Neural cell (in vitro differentiated cells): ENCODE data around the gene MST1. TPM values are rescaled to one million over a fixed set of nuclear protein-coding genes. Genes with fewer than 3 reads are reported as not detected.
"Not testable (repeated sequence)": the region's sequence is repeated elsewhere in the genome, so short reads cannot be mapped to it uniquely, and the experiment has no call there.

Source experiments
- H2AFZ ChIP-seq: fragments of 200-600, 300-800 bp; sonication (generic), shearing (Covaris generic); 2 replicates; pipeline ENCODE4 v1.6.0; 2014; ENCODE audit warnings: low read depth, mild to moderate bottlenecking, antibody characterized with exemption, low read length, moderate library complexity
- H3F3A ChIP-seq: fragments of 200-600 bp; shearing (Covaris generic); 2 replicates; pipeline ENCODE4 v1.6.1; 2016; ENCODE audit warnings: mild to moderate bottlenecking, moderate library complexity, mixed read lengths, antibody characterized with exemption, low read length; ENCODE audit not compliant: insufficient read depth, poor library complexity, severe bottlenecking
- H3K27ac ChIP-seq: fragments of 200-600, 300-800 bp; sonication (generic), shearing (Covaris generic); 2 replicates; pipeline ENCODE4 v1.5.1; 2014; ENCODE audit warnings: mild to moderate bottlenecking, low read length, moderate library complexity
- H3K27me3 ChIP-seq: fragments of 300-800, 200-600 bp; sonication (generic), shearing (Covaris generic); 2 replicates; pipeline ENCODE4 v1.6.0; 2014; ENCODE audit warnings: mild to moderate bottlenecking, low read depth, low read length, moderate library complexity; ENCODE audit not compliant: insufficient read depth
- H3K36me3 ChIP-seq: fragments of 300-800, 200-600 bp; sonication (generic), shearing (Covaris generic); 2 replicates; pipeline ENCODE4 v1.5.1; 2014; ENCODE audit warnings: mild to moderate bottlenecking, antibody characterized with exemption, low read length, moderate library complexity; ENCODE audit not compliant: insufficient read depth
- H3K4me2 ChIP-seq: fragments of 300-800, 200-600 bp; sonication (generic), shearing (Covaris generic); 2 replicates; pipeline ENCODE4 v1.6.0; 2014; ENCODE audit warnings: mild to moderate bottlenecking, low read length
- H3K4me3 ChIP-seq: fragments of 300-800, 200-600 bp; sonication (generic), shearing (Covaris generic); 2 replicates; pipeline ENCODE4 v1.5.1; 2014; ENCODE audit warnings: mild to moderate bottlenecking, low read length, moderate library complexity
- H3K79me2 ChIP-seq: fragments of 200-600 bp; shearing (Covaris generic); replicated peaks from 2 replicates; pipeline ENCODE4 v1.6.0; 2014; ENCODE audit warnings: mild to moderate bottlenecking, low read length, moderate library complexity; ENCODE audit not compliant: insufficient read depth
- H3K9ac ChIP-seq: fragments of 300-800, 200-600 bp; sonication (generic), shearing (Covaris generic); 2 replicates; pipeline ENCODE4 v1.6.1; 2016; ENCODE audit warnings: mild to moderate bottlenecking, low read length, mixed read lengths
- H3K9me2 ChIP-seq: fragments of 200-600 bp; shearing (Covaris generic); 2 replicates; pipeline ENCODE4 v1.6.1; 2016; ENCODE audit warnings: mild to moderate bottlenecking, low read length, mixed read lengths; ENCODE audit not compliant: insufficient read depth
- H3K9me3 ChIP-seq: fragments of 200-600, 300-800 bp; sonication (generic), shearing (Covaris generic); 2 replicates; pipeline ENCODE4 v1.6.1; 2016; ENCODE audit warnings: mild to moderate bottlenecking, mixed run types, low read length, moderate library complexity, mixed read lengths
- H4K20me1 ChIP-seq: fragments of 200-600 bp; shearing (Covaris generic); 2 replicates; pipeline ENCODE4 v1.6.1; 2016; ENCODE audit warnings: mild to moderate bottlenecking, mixed run types; ENCODE audit not compliant: insufficient read depth
- polyA plus RNA-seq: library from polyadenylated mRNA; depleted of rRNA; stranded (reverse); fragments of >200 nt; gene quantifications from 2 replicates; pipeline ENCODE4 v1.2.3, GENCODE V29; 2014

The MST1 gene
- polyA plus RNA-seq, 1 donor from 2014 or later: 64.0 TPM

DNA sequence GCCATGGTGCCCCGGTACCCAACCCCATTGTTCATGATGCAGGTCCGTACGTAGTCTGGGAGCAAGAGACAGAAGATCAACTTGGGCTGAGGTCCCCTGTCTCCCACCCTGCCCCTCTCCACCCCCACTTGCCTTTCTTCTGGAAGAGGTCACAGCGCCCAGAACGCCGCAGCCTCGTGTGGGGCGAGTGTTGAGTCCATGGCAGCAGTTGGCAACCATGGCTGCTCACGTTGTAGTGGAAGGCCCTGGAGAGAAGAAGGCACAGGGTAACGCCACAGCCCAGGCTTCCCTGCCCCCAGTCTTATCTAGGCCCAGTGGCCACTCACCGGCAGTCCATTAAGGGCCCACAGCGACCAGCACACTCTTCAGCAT is 1.9 kb downstream of the MST1 start:
- not testable (repeated sequence) for H3K4me3 ChIP-seq, H3K9ac ChIP-seq, H4K20me1 ChIP-seq

DNA sequence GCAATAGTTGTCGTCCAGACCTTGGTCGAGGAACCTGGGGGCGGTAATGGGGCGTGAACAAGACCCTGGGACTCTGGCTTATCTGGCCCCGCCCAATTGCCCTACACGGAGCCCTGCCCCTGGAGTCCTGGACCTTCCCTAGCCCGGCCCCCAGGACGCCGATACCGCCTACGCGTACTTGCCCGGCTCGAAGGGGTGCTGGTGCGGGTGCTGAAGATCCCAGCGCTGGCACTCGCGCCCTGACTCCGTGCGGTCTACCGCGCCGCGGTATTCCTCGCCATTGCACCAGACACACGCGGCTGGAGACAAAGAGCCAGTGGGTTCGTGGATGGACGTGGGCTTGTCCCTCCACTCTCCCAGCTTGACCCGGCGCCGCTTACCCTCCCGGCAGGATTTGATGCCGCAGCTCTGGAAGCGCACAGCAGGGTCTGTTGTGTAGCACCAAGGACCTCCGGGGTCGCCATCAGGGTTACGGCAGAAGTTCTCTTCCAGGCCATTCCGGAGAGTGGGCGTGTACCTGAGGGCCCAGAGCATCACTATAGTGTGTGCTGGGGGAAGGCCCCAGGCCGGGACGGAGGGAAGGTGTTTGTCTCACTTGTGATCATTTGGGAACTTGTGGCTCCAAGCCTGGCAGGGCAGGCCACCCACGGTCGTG is 2.4 kb downstream of the MST1 start:
- H3K9me2 ChIP-seq, H3F3A ChIP-seq, H3K4me3 ChIP-seq, H3K36me3 ChIP-seq, H3K27me3 ChIP-seq, H3K4me2 ChIP-seq, H4K20me1 ChIP-seq, H3K27ac ChIP-seq, H3K9me3 ChIP-seq, H2AFZ ChIP-seq, H3K79me2 ChIP-seq, H3K9ac ChIP-seq: not testable (repeated sequence)

More for the DNA sequence above, 1.9 kb downstream of the MST1 start:
- H2AFZ ChIP-seq, H3K9me3 ChIP-seq, H3K27ac ChIP-seq, H3K9me2 ChIP-seq, H3F3A ChIP-seq, H3K79me2 ChIP-seq, H3K36me3 ChIP-seq, H3K4me2 ChIP-seq, H3K27me3 ChIP-seq: not testable (repeated sequence)

DNA sequence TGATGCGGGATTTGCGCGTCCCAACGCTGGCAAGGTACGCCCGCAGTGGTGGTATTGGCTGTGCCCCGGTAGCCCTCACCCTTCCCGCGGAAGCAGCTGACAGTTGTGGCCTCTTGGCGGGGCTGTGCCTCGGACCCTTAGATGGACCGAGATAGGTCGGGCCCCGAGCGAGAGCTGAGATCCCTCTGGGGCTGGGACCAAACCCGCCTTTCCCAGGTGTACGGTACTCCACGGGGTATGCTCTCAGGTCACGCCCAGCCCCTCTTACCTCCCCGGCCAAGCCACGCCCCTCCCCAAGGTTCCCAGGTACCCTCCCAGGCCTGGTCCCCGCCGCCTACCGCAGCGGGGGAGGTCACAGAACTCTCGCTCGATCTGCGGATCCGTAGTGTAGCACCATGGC is 2.9 kb downstream of the MST1 start:
- not testable (repeated sequence) for H3K79me2 ChIP-seq, H3K9me3 ChIP-seq, H3K4me2 ChIP-seq, H3F3A ChIP-seq, H4K20me1 ChIP-seq, H3K36me3 ChIP-seq, H3K4me3 ChIP-seq, H3K27ac ChIP-seq, H3K9me2 ChIP-seq, H3K27me3 ChIP-seq, H3K9ac ChIP-seq, H2AFZ ChIP-seq

DNA sequence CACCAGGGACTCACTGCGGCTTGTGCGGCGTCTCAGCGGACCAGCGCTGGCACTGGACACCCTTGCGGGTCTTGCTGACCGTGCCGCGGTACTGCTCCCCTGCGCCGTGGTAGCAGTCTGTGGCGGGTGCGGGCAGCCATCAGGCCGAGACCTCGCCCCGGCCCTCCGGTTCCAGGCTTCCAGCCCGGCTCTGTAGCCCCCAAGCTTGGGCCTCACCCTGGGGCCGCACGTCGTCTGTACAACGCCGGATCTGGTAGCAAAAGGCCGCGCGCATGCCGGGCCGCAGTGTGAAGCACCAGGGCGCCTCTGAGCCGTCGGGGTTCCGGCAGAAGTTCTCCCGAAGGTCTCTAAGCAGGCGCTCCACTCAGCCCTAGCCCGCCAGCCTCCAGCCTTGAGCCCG is 3.4 kb downstream of the MST1 start:
- not testable (repeated sequence) for H4K20me1 ChIP-seq, H3K4me2 ChIP-seq, H3K27me3 ChIP-seq

DNA sequence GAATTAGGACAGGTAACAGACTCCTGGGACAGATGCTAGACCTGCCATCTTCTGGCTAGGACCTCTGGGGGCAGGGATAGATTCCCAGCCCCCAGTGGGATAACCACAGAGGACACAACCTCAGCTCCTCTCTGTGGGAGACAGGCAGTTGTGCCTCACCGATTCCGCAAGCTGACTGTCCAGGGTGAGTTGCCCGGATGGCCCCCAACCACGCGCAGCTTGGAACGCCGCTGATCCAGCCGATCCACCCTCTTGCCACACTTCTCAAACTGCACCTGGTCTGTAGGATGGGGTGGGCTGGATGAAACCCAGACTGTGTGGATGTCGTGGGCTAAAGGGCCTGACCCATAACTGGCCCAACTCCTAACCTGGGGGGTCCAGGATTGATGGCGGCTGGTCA is 4.2 kb downstream of the MST1 start:
- H3K4me2 ChIP-seq, H3K4me3 ChIP-seq, H3K9me3 ChIP-seq, H3K9ac ChIP-seq, H4K20me1 ChIP-seq, H3F3A ChIP-seq, H3K27me3 ChIP-seq, H3K27ac ChIP-seq, H3K9me2 ChIP-seq, H3K79me2 ChIP-seq, H3K36me3 ChIP-seq, H2AFZ ChIP-seq: not testable (repeated sequence)

More for the DNA sequence above, 3.4 kb downstream of the MST1 start:
- H3K9me3 ChIP-seq, H3K79me2 ChIP-seq, H3K27ac ChIP-seq, H3K9me2 ChIP-seq, H2AFZ ChIP-seq, H3F3A ChIP-seq, H3K9ac ChIP-seq, H3K4me3 ChIP-seq, H3K36me3 ChIP-seq: not testable (repeated sequence)

DNA sequence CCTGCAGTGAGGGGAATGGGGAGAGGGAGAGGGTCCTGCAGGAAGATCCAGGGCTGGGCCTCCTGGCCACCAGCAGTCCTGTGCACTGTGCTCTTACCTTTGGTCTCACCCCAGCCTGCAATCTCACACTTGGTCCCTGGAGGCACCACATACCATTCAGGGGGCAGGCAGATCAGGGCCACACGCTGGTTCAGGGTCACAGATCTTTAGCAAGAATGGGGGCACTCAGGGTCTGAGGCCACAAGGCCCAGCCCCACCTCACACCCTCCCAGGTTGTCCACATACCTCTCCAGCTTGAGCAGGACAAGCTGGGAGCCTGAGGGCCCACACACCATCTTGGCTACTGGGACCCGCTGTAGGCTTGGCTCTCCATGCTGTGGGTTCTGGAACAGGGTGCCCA is 4.8 kb downstream of the MST1 start:
- H3K9me3 ChIP-seq, H3K9ac ChIP-seq, H4K20me1 ChIP-seq, H2AFZ ChIP-seq, H3K79me2 ChIP-seq, H3K9me2 ChIP-seq, H3K27ac ChIP-seq, H3K27me3 ChIP-seq, H3K4me2 ChIP-seq, H3K36me3 ChIP-seq, H3K4me3 ChIP-seq, H3F3A ChIP-seq: not testable (repeated sequence)
